Measurements from ENCODE around the gene UNC93B1.

- TF ChIP-seq POLR2A (IDR thresholded peaks at IDR 0.05) (no peak), CTCF (IDR thresholded peaks at IDR 0.05) (no peak), POLR2AphosphoS5 (IDR thresholded peaks at IDR 0.05) (no peak)
These were observed 14.3 kb upstream of the UNC93B1 start for GRCh38 chr11:68017980-68018729.

All from prostate gland (tissue), 2 donors.